CD4-positive, alpha-beta T cell treated with Interleukin-12 subunit alpha and Interleukin-12 subunit beta, for 1 hour (primary cell): ENCODE results near the gene TBX15.

Experiments
- DNase-seq: peaks from one replicate; pipeline ENCODE4 v3.0.0-alpha.2; 2020

Gene TBX15

GRCh38 chr1:119001181-119002027 is 13.3 kb upstream of the TBX15 start:
- no peak for DNase-seq

DNA sequence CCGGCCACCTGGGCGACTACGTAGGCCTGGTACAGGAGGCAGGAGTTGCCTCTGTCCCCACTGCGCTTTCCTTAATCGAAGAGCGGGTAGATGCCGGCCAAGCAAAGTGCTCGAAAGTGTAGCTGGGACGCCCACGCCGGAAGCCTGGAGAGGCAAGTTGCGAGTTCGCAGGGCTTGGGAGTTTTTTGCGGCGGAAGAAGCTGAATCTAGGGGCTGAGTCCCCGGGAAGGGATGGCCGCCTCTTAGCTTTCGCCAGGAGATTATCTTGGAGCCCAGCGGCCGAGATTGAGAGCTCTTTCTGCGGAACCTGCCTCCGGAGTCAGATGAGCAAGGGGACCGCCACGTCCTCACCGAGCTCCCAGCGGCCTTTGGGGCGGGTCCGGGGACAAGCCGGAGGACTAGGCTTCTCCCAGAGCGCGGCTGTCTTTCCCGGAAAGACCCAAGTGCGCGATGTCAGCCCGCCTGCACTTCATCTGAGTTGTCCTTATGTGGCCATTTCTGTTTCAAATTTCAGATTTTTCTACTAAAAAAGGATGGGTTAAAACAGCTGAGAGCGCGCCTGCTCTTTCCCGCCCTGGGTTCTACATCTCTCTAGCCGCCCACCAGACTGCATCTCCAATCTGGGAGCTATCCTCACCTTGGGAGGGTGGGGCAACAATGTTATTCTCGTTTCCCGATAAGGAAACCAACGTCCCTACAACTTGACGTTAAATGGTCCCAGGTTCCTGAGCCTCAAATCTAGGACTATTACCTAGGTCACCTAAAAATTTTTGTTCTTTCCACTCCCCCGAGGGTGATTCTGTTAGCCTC is 12.4 kb upstream of the TBX15 start:
- DNase-seq = no peak

DNA sequence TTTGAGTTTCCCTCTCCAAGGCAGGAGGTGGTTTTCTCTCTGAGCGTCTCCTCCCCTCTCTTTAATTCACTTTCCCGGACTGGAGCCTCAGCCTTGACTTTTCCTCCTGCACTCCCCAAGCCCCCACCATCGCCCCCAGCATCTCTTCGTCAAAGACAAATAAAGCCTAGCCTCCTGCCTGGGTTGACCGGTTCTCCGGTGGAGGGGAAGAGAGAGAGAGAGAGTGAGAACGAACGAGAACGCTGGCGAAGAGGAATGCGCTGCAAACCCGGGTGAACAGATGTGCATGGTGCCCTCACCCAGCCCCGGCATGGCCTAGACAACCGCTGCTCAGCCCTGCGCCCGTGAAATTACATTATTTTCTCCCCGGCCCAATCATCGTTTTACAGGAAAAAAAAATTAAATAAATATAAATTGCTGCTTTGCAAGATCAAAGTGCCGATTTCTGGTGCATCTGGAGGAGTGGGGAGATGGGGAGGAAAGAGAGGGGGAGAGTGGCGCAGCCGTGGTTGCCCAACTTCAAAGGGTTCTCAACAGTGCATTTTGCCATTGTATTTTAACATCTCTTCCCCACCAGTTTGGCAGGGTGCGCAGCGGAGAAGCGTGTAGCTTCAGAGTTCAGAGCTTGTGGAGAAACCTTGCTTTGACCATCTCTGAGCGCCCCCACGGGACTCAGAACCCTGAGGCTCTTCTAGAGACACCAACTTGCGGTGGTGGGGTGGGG is 11.4 kb upstream of the TBX15 start:
- no peak for DNase-seq

DNA sequence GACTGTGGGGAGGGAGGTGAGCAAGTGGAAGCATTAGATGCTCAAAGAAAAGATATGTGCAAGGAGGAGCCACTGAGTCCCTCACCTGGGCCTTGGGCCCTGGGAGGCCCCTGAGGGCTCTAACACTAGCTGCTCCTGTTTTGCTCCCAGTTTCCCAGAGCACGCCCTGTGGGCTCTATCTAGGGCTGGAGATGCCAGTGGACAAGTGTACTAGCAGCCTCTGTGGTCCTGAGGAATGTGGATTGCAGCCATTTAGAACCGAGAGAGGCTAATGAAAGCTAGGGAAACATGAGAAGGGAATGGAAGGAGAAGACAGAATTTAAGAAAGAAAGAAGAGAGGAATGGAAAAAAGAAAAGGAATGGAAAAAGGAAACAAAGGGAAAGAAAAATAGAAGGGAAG is 10.0 kb upstream of the TBX15 start:
- no peak for DNase-seq

DNA sequence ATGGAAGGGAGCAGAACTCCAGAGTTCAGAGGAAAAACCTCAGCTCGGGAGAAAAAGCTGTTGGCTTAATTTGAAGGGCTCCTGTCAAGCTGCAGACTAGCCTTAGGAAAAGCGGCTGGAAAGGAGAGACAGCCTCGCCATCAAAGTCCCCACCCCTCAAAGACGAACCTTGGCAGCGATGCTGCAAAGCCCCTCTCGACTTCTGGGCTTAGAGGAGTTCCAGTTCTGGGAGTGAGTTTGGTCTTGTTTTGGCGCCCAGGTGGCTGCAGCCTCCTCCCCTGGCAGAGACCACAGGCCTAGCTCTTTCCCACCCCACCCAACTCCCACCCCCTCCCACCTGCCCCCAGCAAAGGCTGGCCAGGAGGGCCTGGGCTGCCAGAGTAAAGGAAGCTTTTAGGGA is 9.1 kb upstream of the TBX15 start:
- no peak for DNase-seq

DNA sequence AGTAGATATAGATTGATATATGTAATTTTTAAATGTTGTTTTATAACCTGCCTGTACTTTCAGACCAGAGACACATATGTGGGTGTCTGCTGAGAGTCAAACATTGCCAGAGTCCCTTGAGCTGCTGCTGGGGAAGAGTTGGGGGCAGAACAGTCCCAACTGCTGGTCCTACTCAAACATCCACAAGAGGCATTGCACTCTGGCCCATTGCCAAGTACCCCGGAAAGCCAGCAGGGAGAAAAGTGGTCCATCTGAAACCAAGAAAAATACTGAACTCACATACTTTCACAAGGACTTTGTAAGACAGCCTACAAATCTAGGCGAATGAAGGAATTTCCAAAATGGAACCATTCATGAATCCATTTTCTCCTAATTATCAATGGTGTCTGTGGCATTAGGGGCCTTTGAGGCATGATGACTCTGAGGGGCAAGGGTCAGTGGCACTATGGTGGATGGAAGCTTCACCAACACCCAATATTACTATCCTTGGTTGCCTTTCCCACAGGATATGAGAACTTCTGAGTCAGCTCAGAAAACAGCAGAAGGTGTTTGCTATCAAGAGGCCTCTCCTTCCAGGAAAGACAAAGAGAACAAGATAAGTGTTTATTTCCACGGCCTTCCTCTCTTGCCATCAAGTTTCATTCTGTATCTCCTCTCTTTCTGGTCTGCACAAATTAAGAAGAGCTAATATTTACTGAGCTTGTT is 7.3 kb upstream of the TBX15 start:
- DNase-seq = no peak

GRCh38 chr1:118993700-118994026 is 5.5 kb upstream of the TBX15 start:
- DNase-seq = no peak

GRCh38 chr1:118992868-118993699 is 4.9 kb upstream of the TBX15 start:
- DNase-seq = no peak

- no peak for DNase-seq
Measured at GRCh38 chr1:118992237-118992825, 4.2 kb upstream of the TBX15 start.

- no peak for DNase-seq
Measured at GRCh38 chr1:118991448-118991847, 3.3 kb upstream of the TBX15 start.

DNA sequence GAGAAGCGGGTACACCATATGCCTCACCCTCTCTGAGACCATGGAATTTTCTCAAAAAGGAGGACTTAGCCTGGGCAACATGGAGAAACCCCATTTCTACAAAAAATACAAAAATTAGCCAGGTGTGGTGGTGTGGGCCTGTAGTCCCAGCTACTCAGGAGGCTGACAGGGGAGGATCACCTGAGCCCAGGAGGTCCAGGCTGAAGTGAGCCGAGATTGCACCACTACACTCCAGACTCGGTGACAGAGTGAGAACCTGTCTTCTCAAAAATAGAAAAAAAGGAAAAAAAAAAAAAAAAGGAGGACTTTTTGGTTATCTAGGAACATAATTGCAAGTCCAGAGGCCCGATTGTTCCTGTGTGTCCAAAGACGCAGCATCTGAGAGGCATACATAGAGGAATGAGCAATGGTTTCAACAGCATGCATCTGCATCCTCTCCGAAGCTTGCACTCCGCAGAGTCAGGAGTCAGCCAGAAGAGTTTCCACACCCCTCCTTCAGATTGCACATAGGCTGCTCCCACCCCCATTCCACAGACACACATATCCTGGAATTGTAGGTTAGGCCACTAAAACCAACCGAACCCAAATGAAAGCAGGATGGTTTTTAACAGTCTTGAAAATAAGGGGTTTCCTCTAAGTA is 2.5 kb upstream of the TBX15 start:
- no peak for DNase-seq

DNA sequence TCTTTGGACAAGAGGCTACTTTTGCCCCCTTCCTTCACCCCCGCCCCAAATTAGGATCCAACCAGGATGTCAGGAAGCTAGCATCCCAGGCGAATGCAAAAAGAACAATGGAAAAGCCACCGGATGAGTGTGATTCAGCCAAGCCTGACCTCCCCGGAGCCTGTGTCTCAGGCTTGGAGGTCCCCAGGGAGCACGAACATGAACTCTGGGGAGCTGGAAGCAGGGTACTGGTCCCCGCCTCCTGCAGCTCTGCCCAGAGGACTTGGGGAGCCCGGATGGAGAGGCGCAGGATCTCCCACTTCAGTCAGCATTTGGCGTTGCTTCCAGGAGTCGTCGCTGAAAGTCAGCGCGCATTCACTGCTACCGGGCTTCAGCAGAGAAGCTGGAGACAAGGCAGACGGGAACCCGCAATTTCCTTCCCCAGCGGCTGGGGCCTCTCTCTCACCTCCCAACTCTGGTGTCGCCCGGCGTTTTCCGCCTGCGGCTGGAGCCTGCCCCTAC is 1.8 kb upstream of the TBX15 start:
- DNase-seq = no peak

DNA sequence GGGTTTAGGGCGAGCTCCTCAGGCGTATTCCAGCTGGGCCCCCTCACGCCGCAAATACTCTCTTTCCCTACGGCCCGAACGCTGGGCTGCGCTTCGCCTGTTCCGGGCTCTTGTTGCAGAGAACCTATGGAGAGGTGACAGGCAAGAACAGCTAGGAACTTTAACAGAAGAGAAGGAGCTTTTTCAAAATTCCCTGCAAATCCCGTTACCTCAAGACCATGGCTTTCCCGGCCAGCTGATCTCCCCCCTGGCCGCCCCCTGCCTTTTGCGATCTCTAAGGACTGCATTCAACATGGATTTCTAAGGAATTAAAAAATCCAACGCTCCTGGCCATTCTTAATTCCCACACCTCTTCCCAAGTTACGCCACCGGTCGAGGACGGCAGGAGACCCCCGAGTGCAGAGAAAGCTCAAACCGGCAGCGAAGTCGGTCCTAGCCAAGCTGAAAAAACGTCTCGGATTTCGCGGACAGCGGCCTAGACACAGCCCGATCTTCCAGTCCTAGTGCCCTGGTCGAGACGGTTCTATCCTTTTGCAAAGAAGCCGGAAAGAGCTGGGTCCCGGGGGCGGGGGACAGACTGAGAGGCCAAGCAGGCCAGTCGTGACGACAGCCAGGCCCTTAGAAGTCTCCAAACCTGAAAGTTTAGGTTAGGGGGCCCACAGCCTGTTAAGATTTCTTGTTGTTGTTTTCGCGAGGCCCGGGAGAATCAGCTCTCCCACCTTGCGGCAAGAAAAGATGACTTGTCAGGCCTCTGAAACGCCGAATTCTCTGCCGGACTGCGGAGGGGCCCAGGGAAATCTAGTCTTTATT is 1.1 kb upstream of the TBX15 start:
- no peak for DNase-seq

DNA sequence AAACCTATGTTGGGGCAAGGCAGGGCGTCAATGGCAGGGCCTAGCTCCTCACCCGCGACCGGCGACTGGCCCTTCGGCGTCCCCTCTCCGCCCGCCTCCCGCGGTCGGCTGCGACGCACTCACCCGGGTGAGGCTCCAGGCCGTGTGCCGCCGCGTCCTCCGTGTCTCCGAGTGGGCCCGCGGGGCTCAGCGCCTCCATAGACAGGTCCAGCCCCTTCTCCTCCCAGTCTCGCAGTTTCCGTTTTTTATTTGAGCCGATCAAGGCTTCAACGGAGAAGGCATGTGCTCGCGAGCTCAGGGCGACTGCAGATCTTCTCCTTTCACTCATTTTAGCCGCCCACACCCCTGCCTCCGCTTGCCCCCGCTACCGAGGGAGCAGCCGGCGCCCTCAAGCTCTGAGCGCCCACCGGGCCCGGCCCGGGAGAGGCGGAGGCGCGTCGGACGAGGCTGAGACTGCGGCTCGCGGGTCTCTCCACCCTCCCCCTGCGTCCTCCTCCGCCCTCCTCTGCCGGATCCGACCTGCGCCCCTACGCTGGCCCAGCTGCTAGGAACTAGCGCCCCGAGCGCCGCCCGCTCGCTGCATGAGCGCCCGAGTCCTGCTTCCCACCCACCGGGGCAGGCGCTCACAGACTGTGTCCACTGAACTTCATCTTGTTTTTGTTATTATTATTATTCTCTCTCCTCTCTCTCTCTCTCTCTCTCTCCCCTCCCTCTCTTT is 516 bp downstream of the TBX15 start:
- no peak for DNase-seq

DNA sequence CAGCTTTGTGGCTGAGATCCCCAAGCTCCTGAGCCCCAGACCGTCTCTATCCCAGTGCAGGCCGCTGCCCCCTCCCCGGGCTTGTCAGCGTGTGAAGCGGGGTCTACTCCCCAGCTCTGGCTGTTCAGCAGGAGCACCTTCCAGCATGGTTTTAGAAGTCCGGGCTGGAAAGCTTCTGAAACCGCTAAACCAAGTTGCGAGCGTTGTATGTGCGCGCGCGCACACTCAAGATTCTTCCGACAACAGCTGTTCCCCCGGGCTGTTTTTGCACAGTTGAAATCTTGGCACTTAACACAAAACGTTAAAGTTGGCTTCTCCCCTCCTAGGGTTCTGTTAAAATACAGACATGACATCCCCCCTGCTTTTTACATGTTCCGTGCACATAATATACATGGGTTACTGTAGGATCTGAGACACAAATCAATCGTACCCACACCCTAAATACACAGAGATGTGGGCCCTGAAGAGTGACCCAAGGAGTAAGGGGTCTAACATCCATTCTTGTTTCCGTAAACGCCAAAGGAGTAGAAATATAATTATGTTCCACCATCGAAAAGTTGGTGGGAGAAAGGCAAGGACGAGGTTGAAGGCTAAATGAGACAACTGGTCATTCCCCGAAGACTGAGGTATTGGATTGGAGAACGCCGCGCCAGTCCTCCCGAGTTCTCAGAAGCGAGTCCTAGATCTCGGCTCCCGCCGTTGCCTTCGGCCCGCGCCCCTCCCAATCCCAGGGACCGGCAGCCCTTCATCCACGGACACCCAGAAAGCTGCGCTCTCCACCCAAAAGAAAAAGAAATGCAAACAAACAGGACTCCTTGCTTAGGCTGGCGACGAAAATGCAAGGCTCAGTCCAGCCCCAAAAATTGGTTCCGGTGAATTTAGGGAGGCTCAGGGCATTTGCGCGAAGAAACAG is 1.3 kb downstream of the TBX15 start:
- DNase-seq = no peak

GRCh38 chr1:118985640-118986554 is 2.2 kb downstream of the TBX15 start:
- DNase-seq = no peak
